GM12874 (cell line): ENCODE results near the gene TMEM9.
A peak's percentile ranks its signal among the peaks of the same experiment; 100 is the strongest.

Experiments used
- TF ChIP-seq, protein P1 (sequence below): IDR thresholded peaks from 2 replicates; pipeline ENCODE4 v1.5.1; 2011; ENCODE audit warnings: low read depth, mild to moderate bottlenecking, control low read depth, low read length, moderate library complexity; ENCODE audit not compliant: insufficient read depth

The TMEM9 gene

DNA sequence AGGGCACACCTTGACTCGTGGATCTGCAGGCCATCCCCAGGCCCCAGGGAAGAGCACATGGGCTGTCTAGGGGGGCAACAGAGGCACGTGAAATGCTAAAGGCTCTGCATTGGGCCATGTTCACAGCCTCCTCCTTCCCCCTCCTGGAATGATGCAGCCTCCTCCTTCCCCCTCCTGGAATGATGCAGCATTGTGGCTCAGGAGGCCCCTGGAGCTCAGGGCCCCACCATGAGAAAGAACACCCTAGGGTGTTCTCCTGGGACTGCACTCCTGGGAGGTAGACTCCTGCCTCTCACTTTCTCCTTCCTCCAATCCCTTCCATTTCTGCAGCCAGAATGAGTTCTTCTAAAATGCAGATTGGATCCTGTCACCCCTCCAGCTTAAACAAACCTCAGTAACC is 34.8 kb upstream of the TMEM9 start:
- TF ChIP-seq, protein P1, sequence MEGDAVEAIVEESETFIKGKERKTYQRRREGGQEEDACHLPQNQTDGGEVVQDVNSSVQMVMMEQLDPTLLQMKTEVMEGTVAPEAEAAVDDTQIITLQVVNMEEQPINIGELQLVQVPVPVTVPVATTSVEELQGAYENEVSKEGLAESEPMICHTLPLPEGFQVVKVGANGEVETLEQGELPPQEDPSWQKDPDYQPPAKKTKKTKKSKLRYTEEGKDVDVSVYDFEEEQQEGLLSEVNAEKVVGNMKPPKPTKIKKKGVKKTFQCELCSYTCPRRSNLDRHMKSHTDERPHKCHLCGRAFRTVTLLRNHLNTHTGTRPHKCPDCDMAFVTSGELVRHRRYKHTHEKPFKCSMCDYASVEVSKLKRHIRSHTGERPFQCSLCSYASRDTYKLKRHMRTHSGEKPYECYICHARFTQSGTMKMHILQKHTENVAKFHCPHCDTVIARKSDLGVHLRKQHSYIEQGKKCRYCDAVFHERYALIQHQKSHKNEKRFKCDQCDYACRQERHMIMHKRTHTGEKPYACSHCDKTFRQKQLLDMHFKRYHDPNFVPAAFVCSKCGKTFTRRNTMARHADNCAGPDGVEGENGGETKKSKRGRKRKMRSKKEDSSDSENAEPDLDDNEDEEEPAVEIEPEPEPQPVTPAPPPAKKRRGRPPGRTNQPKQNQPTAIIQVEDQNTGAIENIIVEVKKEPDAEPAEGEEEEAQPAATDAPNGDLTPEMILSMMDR, result no peak

DNA sequence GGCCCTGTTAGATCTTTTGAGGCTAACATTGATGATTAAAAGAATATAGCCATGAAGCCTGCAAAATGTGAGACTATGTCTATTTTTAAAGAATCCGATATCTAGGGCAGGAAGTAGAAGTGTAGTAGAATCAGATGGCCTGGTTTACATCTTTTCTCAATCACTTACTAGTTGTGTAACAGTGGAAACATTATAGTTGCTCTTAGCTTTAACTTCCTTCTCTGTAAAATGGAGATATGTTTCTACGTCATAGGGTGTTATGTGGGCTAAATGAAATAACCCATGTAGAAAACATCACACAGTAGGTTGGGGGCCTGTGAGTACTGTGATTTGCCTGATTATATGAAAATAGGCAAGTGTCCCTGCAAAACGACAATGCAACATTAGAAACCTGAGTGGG is 31.9 kb upstream of the TMEM9 start:
- TF ChIP-seq, protein P1, result no peak

DNA sequence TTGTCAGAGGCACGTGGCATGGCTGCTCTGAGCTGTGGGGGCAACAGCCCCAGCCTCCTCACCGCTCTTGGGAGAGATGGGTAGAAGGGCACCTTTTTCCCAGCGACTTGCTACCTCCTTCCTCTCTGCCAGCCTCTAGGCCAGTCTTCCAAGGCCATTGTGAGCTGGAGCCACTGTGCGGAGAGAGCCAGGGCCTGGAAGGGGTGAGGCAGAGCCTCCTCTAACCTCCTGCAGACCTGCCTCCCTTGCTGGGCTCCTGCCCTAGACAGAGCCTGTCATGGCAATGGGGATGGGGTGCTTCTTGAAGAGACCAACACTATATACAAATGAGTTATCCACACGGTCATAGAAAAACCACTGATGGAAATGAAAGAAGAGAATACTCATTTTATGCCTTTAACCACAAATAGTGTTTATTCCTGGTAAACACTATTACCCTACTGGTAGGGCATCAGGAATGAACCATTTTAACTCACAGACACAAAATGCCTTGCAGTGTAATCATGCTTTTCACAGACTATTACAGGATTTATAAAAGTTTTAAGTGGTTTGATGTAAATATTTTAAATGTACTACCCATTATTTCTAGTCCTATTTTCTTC is 31.4 kb upstream of the TMEM9 start:
- TF ChIP-seq, protein P1, result no peak

DNA sequence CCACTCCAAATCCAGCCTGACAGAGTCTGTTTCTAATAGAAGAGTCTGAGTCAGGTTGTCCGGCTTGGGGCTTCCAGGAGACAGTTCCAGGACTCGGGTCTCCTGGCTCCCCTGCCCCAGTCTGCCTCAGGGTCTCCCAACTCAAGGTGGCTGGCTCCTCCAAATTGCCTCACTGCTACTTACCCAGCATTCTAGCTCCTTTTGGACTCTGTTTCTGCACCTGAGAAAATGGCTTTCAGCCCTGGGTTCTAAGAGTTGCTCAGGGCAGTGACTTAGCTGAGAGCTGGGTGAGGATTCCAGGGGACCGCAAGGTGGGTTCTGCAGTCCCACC is 30.8 kb upstream of the TMEM9 start:
- TF ChIP-seq, protein P1, result no peak

DNA sequence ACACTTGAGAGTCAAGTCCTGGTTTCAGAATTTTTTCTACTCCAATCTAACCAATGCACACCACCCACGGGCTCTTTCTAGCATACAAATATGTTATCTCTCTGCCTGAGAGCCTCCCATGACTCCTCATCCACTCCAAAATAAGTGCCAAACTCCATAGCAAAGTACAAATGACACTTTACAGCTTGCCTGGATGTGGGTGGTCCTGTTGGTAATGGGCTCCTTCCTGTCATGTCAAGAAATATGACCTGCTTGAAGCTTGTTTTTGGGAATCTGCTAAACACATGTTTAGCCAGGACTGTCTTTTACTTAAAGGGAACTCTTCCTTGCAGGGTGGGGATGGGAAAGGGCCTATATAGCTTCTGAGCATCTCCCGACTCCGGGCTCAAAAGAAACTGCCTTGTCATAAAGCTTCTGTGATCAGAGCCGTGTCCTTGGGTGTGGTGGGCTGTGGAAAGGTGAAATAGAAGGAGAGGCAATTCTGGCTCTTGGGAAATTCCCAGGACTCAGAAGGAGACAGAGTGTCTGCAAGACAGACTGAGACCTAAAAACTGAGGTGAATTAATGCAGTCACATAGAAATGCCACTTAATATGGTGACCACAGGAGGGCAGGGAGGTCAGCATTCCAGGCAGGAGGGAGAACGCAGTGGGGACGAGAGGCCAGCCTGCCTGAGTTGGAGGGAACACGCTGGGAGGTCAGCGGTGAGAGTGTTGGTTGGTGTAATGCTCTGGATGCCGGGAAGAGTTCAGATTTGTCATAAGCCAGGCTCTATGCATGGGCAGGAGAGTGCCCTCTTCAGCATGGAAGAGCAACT is 30.2 kb upstream of the TMEM9 start:
- TF ChIP-seq, protein P1, result peak; percentile 43

DNA sequence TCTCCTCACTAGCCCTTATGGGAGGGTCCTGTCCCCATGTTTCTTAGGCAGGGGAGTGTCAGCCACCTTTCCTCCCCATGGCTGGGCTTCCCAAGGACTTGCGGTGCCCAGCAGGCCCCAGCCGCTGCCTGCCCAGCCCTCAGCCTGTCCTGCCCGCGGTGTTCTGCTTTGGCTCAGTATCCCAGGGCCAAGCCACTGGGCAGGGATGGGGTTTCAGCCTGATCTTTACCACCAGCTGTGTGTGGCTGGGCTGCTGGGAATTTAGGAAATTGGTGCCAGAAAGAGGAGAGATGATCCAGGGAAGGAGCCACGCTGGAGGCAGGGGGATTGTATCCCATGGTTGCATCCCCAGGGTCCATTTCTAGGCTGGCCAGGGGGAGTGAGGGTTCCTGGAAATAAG is 29.5 kb upstream of the TMEM9 start:
- TF ChIP-seq, protein P1, result no peak

DNA sequence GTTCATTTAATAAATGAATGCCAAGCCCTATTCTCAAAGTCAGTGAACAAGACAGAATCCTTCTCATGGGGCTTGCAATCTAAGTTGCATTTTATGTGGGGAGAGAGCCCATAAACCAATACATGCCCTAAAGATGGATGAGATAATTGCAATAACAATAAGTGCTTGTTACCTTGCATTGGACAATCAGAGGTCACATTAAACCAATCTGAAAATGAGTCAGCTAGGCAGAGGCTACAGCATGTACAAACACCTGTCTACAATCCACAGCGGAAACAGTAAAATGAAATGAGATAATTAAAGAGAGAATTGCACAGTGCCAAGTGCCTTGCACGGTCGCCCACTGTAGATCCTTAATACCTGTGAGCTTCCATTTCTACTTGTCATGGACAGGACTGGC is 28.9 kb upstream of the TMEM9 start:
- TF ChIP-seq, protein P1, result no peak
